ENCODE data around the gene INPP5K.

INPP5K gene

DNA sequence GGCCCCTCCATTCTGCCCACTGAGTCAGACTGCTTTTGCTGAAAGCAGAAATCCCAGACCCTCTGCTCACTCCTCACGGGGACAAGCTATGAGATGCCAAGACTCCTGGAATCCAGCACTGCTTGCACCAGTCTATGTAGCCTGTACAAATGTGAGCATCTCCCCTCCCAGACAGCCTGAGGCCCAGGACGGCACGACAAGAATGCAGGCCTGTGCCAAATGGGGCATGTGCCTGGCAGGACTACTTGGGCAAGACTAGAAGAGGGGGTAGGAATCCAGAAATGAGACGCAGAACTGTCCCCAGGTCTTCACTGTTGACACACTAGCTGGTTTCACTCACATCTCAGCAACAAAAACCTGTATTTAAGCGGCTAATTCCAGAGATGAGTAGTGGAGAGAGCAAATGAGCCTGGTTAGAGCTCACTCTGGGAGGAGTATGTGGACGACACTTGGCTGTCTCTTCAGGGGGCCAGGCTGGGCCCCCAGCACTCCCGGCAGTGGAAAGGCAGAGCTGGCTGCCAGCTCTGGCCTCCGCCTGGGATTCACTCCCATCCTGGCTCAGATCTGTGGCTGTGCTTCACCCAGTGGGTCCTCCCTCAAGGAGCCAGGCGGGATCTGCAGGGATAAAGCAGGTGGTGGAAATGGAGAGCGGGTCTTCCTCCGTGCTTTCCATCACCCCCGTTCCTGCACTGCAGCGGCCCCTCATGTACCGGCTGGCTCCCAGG, 21.0 kb downstream of the INPP5K start:
- Histone ChIP-seq H3K36me3 (replicated peaks) (no peaks in the 10 kb centered on the region), H3K4me3 (ENCODE audit: low read depth, low read length) (no peak overlapping the region), H3K27ac (no peak overlapping the region), H3K27me3 (replicated peaks) (no peaks in the 10 kb centered on the region)
- in situ Hi-C loops (cut with HindIII; ENCODE audit: low pct_ligation_motif_present, low sequenced_read_pairs), result no loop called here
- no peak for DNase-seq
- no peak for TF ChIP-seq CTCF (IDR thresholded peaks at IDR 0.05; ENCODE audit: low read depth, low read length, missing control alignments)

DNA sequence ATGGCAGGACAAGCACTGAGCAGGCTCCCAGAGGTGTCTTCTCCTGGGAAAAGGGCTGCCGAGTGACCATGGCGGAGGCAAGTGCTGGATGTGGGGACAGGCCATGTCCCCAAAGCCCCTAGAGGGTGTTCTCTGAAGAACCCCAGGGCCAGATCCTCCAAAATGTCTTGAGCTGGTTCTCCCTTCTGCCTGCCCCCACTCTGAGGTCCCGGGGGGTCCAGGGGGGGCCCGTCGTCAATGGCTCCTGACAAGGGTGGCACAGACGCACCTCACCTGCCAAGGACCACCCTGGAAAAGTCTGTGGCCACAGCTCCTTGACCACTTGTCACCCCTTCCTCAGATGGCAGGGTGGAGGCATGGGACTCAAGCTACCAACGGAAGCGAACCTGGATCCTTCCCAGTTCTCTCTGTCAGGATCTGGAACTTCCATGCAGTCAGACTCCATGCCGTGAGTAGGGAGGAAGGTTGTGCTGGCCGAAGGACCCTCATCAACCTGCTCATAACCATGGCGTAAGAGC, 21.6 kb downstream of the INPP5K start:
- in situ Hi-C loops (cut with HindIII; ENCODE audit: low pct_ligation_motif_present, low sequenced_read_pairs), result no loop called here
- TF ChIP-seq CTCF (IDR thresholded peaks at IDR 0.05; ENCODE audit: low read depth, low read length, missing control alignments), result no peak
- Histone ChIP-seq H3K4me3 (ENCODE audit: low read depth, low read length) (no peak overlapping the region), H3K27me3 (replicated peaks) (no peaks in the 10 kb centered on the region), H3K36me3 (replicated peaks) (no peaks in the 10 kb centered on the region), H3K27ac (no peak overlapping the region)
- DNase-seq, result no peak

DNA sequence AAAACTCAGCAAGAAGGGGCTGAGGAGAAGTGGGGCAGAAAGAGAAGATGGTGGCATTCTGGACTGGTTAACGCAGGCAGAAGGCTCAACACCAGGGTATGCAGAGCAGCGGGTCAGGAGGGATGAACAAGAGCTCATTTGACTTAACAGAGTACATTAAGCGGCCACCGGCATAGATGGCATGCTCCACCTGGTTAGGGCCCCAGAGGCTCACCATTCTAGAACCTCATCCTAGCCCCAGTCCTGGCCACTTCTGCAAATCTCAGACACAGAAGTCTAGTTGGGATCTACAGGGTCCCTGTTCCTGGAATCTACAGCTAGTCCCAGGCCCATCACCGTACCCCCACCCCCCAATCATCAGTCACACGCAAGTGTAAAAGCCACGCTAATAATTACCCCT, 22.2 kb downstream of the INPP5K start:
- TF ChIP-seq CTCF (IDR thresholded peaks at IDR 0.05; ENCODE audit: low read depth, low read length, missing control alignments), result no peak
- no peak overlapping the region for H3K27ac ChIP-seq
- H3K4me3 ChIP-seq (ENCODE audit: low read depth, low read length), result no peak overlapping the region
- no peaks in the 10 kb centered on the region for H3K27me3 ChIP-seq (replicated peaks)
- in situ Hi-C loops (cut with HindIII; ENCODE audit: low pct_ligation_motif_present, low sequenced_read_pairs), result no loop called here
- no peak for DNase-seq
- no peaks in the 10 kb centered on the region for H3K36me3 ChIP-seq (replicated peaks)

DNA sequence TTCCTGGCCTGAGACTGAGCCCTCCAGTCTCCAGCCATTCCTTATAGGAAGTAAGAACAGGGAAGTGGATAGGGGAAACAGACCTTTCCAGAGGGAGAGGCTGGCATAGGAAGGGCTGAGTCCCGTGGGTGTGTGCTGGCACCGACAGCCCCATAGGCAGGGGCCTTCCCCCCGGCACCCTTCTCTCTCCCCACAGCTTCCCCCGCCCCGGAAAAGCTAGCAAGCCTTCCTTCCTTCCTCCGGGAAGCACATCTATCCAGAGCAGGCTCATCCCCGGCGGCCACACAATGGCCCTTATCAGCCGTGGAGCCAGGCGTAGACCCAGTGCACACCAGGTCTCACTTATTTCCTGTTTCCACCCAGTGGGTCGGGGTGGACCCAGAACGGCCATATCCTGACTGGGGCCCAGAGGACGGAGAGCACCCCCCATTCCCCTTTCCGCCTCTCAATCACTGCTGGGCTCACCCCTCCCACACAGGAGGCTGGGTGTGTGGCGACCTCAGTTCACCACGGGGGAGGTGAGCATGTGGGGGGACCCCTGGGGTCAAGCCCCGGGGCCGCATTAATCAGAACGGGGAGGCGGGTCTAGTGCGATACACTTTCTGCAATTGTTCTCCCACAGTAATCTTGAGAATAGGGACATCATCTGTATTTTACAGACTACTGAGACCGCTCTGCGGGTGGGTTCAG, 23.0 kb downstream of the INPP5K start:
- DNase-seq, result no peak
- Histone ChIP-seq H3K4me3 (ENCODE audit: low read depth, low read length) (no peak overlapping the region), H3K27ac (no peak overlapping the region), H3K36me3 (replicated peaks) (no peaks in the 10 kb centered on the region), H3K27me3 (replicated peaks) (no peaks in the 10 kb centered on the region)
- TF ChIP-seq CTCF (IDR thresholded peaks at IDR 0.05; ENCODE audit: low read depth, low read length, missing control alignments), result no peak
- in situ Hi-C loops (cut with HindIII; ENCODE audit: low pct_ligation_motif_present, low sequenced_read_pairs), result no loop called here

GRCh38 chr17:1492249-1493206, 23.9 kb downstream of the INPP5K start, which contains the start of gene MYO1C:
MYO1C (minus strand) TSS chr17:1492686; CDS start chr17:1492487, 199 bp downstream.
- no peaks in the 10 kb centered on the region for H3K36me3 ChIP-seq (replicated peaks)
- in situ Hi-C loops (cut with HindIII; ENCODE audit: low pct_ligation_motif_present, low sequenced_read_pairs), result no loop called here

More at GRCh38 chr17:1492249-1493206, 23.9 kb downstream of the INPP5K start, which contains the start of gene MYO1C:
- peak within 1 kb of the TSS; percentile 26 for H3K27ac ChIP-seq
- H3K27me3 ChIP-seq (replicated peaks), result no peaks in the 10 kb centered on the region
- no peak for TF ChIP-seq CTCF (IDR thresholded peaks at IDR 0.05; ENCODE audit: low read depth, low read length, missing control alignments)
- peak within 1 kb of the TSS; percentile 56 for H3K4me3 ChIP-seq (ENCODE audit: low read depth, low read length)
- DNase-seq, result no peak
